22Rv1 (cell line): ENCODE data around the gene MEA1.

ENCODE experiments used
- H3K27ac ChIP-seq: fragments of 450-650 bp; 2 replicates; pipeline ENCODE4 v1.5.1; 2017
- CTCF ChIP-seq: fragments of 450-650 bp; IDR thresholded peaks from 2 replicates; pipeline ENCODE4 v1.5.1; 2017; ENCODE audit warnings: mild to moderate bottlenecking
- ZFX ChIP-seq: fragments of 450-650 bp; IDR thresholded peaks from 2 replicates; pipeline ENCODE4 v1.6.1; 2017; ENCODE audit warnings: antibody characterized with exemption, borderline replicate concordance

The MEA1 gene

GRCh38 chr6:42968783-42969182, 45.0 kb downstream of the MEA1 start:
- TF ChIP-seq ZFX, result no peak
- no peak for TF ChIP-seq CTCF

GRCh38 chr6:42968126-42968701, 45.5 kb downstream of the MEA1 start:
- no peak overlapping the region for H3K27ac ChIP-seq
- TF ChIP-seq ZFX, result no peak
- TF ChIP-seq CTCF, result no peak

More at GRCh38 chr6:42968783-42969182, 45.0 kb downstream of the MEA1 start:
- H3K27ac ChIP-seq, result 0 out of 2 replicates have a peak overlapping the region, but pooled peaks have one; percentile 12

GRCh38 chr6:42967228-42967627, 46.5 kb downstream of the MEA1 start:
- TF ChIP-seq CTCF, result no peak
- TF ChIP-seq ZFX, result no peak
- no peak overlapping the region for H3K27ac ChIP-seq

GRCh38 chr6:42966571-42966970, 47.2 kb downstream of the MEA1 start:
- TF ChIP-seq CTCF, result no peak
- no peak for TF ChIP-seq ZFX
- no peak overlapping the region for H3K27ac ChIP-seq

- no peak overlapping the region for H3K27ac ChIP-seq
- TF ChIP-seq CTCF, result peak; percentile 37
- no peak for TF ChIP-seq ZFX
These were observed 49.7 kb downstream of the MEA1 start for GRCh38 chr6:42963855-42964605.

GRCh38 chr6:42963179-42963854, 50.4 kb downstream of the MEA1 start:
- no peak overlapping the region for H3K27ac ChIP-seq
- no peak for TF ChIP-seq CTCF

- no peak for TF ChIP-seq ZFX
- TF ChIP-seq CTCF, result no peak
- peak overlapping the region; percentile 84; the same call in 1 of the 2 replicates for H3K27ac ChIP-seq
These were observed 51.1 kb downstream of the MEA1 start for GRCh38 chr6:42962502-42963178.
